H1 (cell line): ENCODE data around the gene LTBP1. TPM values are rescaled to one million over a fixed set of nuclear protein-coding genes. Genes with fewer than 3 reads are reported as not detected.

Experiments
- CHD1 ChIP-seq: IDR thresholded peaks from 2 replicates; pipeline ENCODE4 v1.6.1; 2012; ENCODE audit warnings: low read depth, low read length, improper control_type of control experiment
- SUZ12 ChIP-seq: fragments of 200-600 bp; sonication (generic); IDR thresholded peaks from 2 replicates; pipeline ENCODE4 v1.6.1; 2012; ENCODE audit warnings: mild to moderate bottlenecking, inconsistent platforms, low read length, moderate library complexity, mixed read lengths
- YY1 ChIP-seq: IDR thresholded peaks from 2 replicates; pipeline ENCODE4 v1.6.1; 2011; ENCODE audit warnings: low read depth, mild to moderate bottlenecking, low read length
- polyA plus RNA-seq, 7 experiments: library from polyadenylated mRNA; depleted of rRNA in 3 of 7; stranded (reverse) in 5 of 7; unstranded in 2 of 7; fragments of >200 nt in 5 of 7; fragments of 200-250 nt in 2 of 7; gene quantifications; 1 replicate in 5 of 7; 2 replicates in 1 of 7; 4 replicates in 1 of 7; pipeline versions ENCODE4 v1.2.1 to v1.2.3, GENCODE V29; 2011 to 2013; ENCODE audit warnings: missing spikeins in 2 of 7, mixed read lengths in 2 of 7
- total RNA-seq: library from RNA; stranded (reverse); fragmentation: NEBNext Ultra II Directional; extraction: Animal tissue kit (Norgen Biotek cat#: 25700); gene quantifications from 2 replicates; pipeline ENCODE4 v1.2.1, GENCODE V29; 2021

LTBP1 gene
- total and polyA plus RNA-seq, 2 of the 8 experiments (the other 6 are each of a cell fraction or from before 2014, with no cell fraction given), result 15.4 to 24.7 TPM

DNA sequence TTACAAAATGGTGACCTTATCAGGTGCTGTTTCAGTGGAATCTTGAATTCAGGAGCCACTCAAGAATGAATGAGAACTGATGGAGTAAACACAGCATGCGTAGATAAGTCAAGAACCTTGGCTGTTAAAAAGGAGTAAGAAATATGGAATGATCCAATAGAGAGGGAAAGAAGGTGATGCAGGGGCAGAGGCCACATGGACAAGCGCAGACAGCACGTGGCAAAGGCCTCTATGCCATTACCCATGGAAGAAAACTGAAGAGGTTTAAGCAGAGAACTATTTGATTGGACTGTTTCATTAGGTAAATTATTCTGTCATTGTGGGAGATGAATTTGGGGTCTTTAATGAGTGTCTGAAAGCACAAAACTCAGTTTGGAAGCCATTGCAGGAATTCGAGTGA, 387.3 kb downstream of the LTBP1 start (continued):
- TF ChIP-seq CHD1 (no peak), YY1 (no peak), SUZ12 (no peak)
